Mucosa of rectum (tissue), 2 donors: ENCODE data around the gene RFC1.

Experiments
- H3K27ac ChIP-seq, 2 donors: one replicate each; pipeline ENCODE4 v1.7.0; 2013; ENCODE audit warnings: inconsistent platforms in 2 of 2, low read depth in 2 of 2, low read length in 2 of 2
- H3K27me3 ChIP-seq, 2 donors: one replicate each; pipeline ENCODE4 v1.7.0; 2013; ENCODE audit warnings: low read length in 2 of 2; ENCODE audit not compliant: control insufficient read depth in 2 of 2, insufficient read depth in 2 of 2
- H3K36me3 ChIP-seq, 2 donors: one replicate each; pipeline ENCODE4 v1.7.0; 2013; ENCODE audit warnings: low read length in 2 of 2; ENCODE audit not compliant: control insufficient read depth in 2 of 2, insufficient read depth in 2 of 2
- H3K4me1 ChIP-seq, 2 donors: one replicate each; pipeline ENCODE4 v1.7.0; 2013; ENCODE audit warnings: low read length in 2 of 2, mild to moderate bottlenecking in 1 of 2; ENCODE audit not compliant: control insufficient read depth in 2 of 2, insufficient read depth in 2 of 2
- H3K4me3 ChIP-seq, 2 donors: one replicate each; pipeline ENCODE4 v1.7.0; 2013; ENCODE audit warnings: low read length in 2 of 2
- H3K9ac ChIP-seq, 2 donors: one replicate each; pipeline ENCODE4 v1.7.0; 2013; ENCODE audit warnings: low read length in 2 of 2, low read depth in 1 of 2, mild to moderate bottlenecking in 1 of 2
- H3K9me3 ChIP-seq, 2 donors: one replicate each; pipeline ENCODE4 v1.7.0; 2013; ENCODE audit warnings: low read length in 2 of 2; ENCODE audit not compliant: control insufficient read depth in 2 of 2
- donor health status: healthy.
- donor health status: Normal muscosa, but diverticular disease.

Gene RFC1

DNA sequence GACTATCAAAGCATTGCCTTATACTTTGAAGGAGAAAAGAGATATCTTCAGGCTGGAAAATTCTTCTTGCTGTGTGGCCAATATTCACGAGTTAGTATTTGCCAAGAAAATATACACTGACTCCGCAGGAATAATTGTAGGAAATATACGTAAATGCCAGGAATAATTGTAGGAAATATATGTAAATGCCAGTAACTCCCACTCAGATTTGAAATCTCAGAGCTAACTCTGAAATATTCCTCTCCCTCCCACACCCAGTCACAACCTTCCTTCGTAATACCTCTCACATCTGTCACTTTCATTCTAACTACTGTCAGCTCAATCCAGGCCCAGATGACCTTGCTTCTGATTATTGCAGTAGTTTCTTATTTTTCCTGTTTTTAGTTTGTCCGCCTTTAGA, 110.3 kb downstream of the RFC1 start:
- H3K4me1 ChIP-seq = no peaks in the 10 kb centered on the region
- H3K4me3 ChIP-seq = no peak overlapping the region
- H3K9ac ChIP-seq = no peak overlapping the region
- H3K27me3 ChIP-seq = no peaks in the 10 kb centered on the region
- H3K27ac ChIP-seq = no peak overlapping the region
- H3K9me3 ChIP-seq = no peaks in the 10 kb centered on the region
- H3K36me3 ChIP-seq = no peaks in the 10 kb centered on the region

DNA sequence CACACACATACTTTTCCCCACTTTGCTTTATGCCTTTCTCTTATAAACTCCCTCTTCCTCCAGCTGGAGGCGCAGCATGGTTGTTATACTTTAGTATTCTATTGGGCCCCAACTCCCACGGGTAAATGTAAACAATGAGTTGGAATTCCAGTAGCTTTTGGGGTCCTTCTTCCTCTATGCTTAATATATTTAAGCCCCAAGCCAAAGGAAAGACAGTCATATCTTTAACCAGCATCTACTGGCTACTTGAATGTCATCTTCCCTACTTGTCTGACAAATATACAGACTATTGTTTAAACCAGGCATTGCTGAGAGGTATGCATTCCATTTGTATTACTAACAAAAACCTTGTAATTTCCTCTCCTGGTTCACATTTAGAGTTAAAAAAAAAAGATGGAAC, 110.9 kb downstream of the RFC1 start:
- no peaks in the 10 kb centered on the region for H3K27me3 ChIP-seq
- H3K27ac ChIP-seq = no peak overlapping the region
- H3K9me3 ChIP-seq = no peaks in the 10 kb centered on the region
- H3K4me1 ChIP-seq = no peaks in the 10 kb centered on the region
- H3K9ac ChIP-seq = no peak overlapping the region
- H3K4me3 ChIP-seq = no peak overlapping the region
- H3K36me3 ChIP-seq = no peaks in the 10 kb centered on the region

DNA sequence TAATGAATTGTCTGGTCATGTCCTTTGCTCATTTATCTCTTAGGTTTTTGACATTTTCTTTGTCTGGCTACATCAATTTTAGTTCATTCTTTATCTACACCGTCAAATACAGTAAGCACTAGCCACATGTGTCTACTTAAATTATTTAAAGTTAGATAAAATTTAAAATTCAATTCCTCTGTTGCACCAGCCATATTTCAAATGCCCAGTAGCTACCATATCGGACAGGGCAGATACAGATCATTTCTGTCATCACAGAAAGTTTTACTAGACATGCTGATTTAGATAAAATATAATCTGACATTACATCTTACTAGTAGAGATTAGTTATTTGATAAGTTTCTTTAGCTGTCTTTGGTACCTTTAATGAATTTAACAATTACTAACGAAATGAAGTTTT, 122.7 kb downstream of the RFC1 start:
- H3K4me3 ChIP-seq = no peak overlapping the region
- H3K36me3 ChIP-seq = no peaks in the 10 kb centered on the region
- H3K9ac ChIP-seq = no peak overlapping the region
- no peak overlapping the region for H3K27ac ChIP-seq
- H3K27me3 ChIP-seq = no peaks in the 10 kb centered on the region
- H3K9me3 ChIP-seq = peaks cover 0 to 3% of the 10 kb centered on the region in 2 donors
- no peaks in the 10 kb centered on the region for H3K4me1 ChIP-seq
